SK-N-SH (cell line): ENCODE results near the gene PSG1. TPM values are rescaled to one million over a fixed set of nuclear protein-coding genes. Genes with fewer than 3 reads are reported as not detected.

Experiments used
- CTCF ChIA-PET: fragments of 300-600, 350-600 bp; formaldehyde crosslinking; extraction: SDS; loops from one replicate; lab custom pipeline; 2021; lab: Yijun Ruan, JAX
- POLR2A ChIA-PET: fragments of 350-600 bp; sonication (Branson Sonifier 250); formaldehyde crosslinking; extraction: SDS; loops from one replicate; lab custom pipeline; 2020; ENCODE audit warnings: antibody characterized with exemption, inconsistent platforms; lab: Yijun Ruan, JAX
- DNase-seq: peaks from one replicate; pipeline ENCODE4 v3.0.0; 2012
- H2AFZ ChIP-seq: fragments of 200-600 bp; sonication (generic); 2 replicates; pipeline ENCODE4 v1.8.1; 2016; ENCODE audit warnings: antibody characterized with exemption, mild to moderate bottlenecking, low read depth
- H3F3A ChIP-seq: fragments of 200-600 bp; sonication (generic); replicated peaks from 2 replicates; pipeline ENCODE3; 2016; ENCODE audit warnings: antibody characterized with exemption, mild to moderate bottlenecking; ENCODE audit not compliant: insufficient read depth
- H3K27ac ChIP-seq, 2 experiments: fragments of 200-500 bp in 1 of 2; fragments of 200-600 bp in 1 of 2; sonication (Bioruptor generic) in 1 of 2; sonication (generic), shearing (Covaris generic) in 1 of 2; 2 replicates each; pipeline versions ENCODE4 v1.5.1 to v1.6.1; 2014 to 2016; ENCODE audit warnings: low read depth in 2 of 2, inconsistent platforms in 1 of 2, low read length in 1 of 2, mild to moderate bottlenecking in 1 of 2, mixed read lengths in 1 of 2
- H3K27me3 ChIP-seq: fragments of 200-600 bp; sonication (generic), shearing (Covaris generic); 2 replicates; pipeline ENCODE4 v1.6.1; 2016; ENCODE audit warnings: mixed run types; ENCODE audit not compliant: insufficient read depth
- H3K36me3 ChIP-seq, 2 experiments: fragments of 200-500 bp in 1 of 2; fragments of 200-600 bp in 1 of 2; sonication (Bioruptor generic) in 1 of 2; sonication (generic) in 1 of 2; replicated peaks in 1 of 2; 2 replicates each; pipeline versions ENCODE3 to v1.5.1; 2014 to 2016; ENCODE audit warnings: low read length in 1 of 2, mild to moderate bottlenecking in 1 of 2; ENCODE audit not compliant: insufficient read depth in 2 of 2, control insufficient read depth in 1 of 2
- H3K4me1 ChIP-seq, 2 experiments: fragments of 200-500 bp in 1 of 2; fragments of 200-600 bp in 1 of 2; sonication (Bioruptor generic) in 1 of 2; sonication (generic), shearing (Covaris generic) in 1 of 2; 2 replicates each; pipeline versions ENCODE4 v1.5.1 to v1.6.1; 2014 to 2016; ENCODE audit warnings: low read depth in 1 of 2, low read length in 1 of 2, mixed run types in 1 of 2; ENCODE audit not compliant: insufficient read depth in 2 of 2, control insufficient read depth in 1 of 2
- H3K4me2 ChIP-seq: fragments of 200-600 bp; sonication (generic), shearing (Covaris generic); 2 replicates; pipeline ENCODE4 v1.6.1; 2017; ENCODE audit warnings: mixed run types
- H3K4me3 ChIP-seq, 2 experiments: fragments of 200-500 bp in 1 of 2; fragments of 200-600 bp in 1 of 2; sonication (Bioruptor generic) in 1 of 2; sonication (generic), shearing (Covaris generic) in 1 of 2; 2 replicates each; pipeline versions ENCODE4 v1.5.1 to v1.8.1; 2014 to 2016; ENCODE audit warnings: low read depth in 2 of 2, inconsistent platforms in 1 of 2, low read length in 1 of 2, mild to moderate bottlenecking in 1 of 2, mixed read lengths in 1 of 2, moderate library complexity in 1 of 2
- H3K79me2 ChIP-seq: fragments of 200-600 bp; sonication (generic); 2 replicates; pipeline ENCODE4 v1.8.1; 2017; ENCODE audit warnings: mild to moderate bottlenecking; ENCODE audit not compliant: insufficient read depth
- H3K9ac ChIP-seq: fragments of 200-600 bp; sonication (generic); 2 replicates; pipeline ENCODE4 v1.6.1; 2017; ENCODE audit warnings: mixed run types
- H3K9me2 ChIP-seq: fragments of 200-600 bp; sonication (generic); 2 replicates; pipeline ENCODE4 v1.6.1; 2017; ENCODE audit warnings: mixed run types
- H3K9me3 ChIP-seq: fragments of 200-600 bp; sonication (generic); 2 replicates; pipeline ENCODE4 v1.6.1; 2017; ENCODE audit warnings: mixed run types, mild to moderate bottlenecking, moderate library complexity
- H4K20me1 ChIP-seq: fragments of 200-600 bp; sonication (generic); 2 replicates; pipeline ENCODE4 v1.6.1; 2017; ENCODE audit warnings: mild to moderate bottlenecking, mixed run types; ENCODE audit not compliant: insufficient read depth
- CHD2 ChIP-seq: fragments of 150-350 bp; IDR thresholded peaks from 2 replicates; pipeline ENCODE4 v1.6.1; 2018; ENCODE audit warnings: low read length; ENCODE audit not compliant: partially characterized antibody
- CTCF ChIP-seq: fragments of 200-600 bp; sonication (generic); IDR thresholded peaks from 2 replicates; pipeline ENCODE4 v1.6.1; 2017; ENCODE audit warnings: antibody characterized with exemption, mild to moderate bottlenecking, moderate library complexity
- EP300 ChIP-seq, 2 experiments: IDR thresholded peaks; 2 replicates each; pipeline versions ENCODE4 v1.4.0 to v1.6.1; 2012; ENCODE audit warnings: borderline replicate concordance in 1 of 2, low read depth in 1 of 2, low read length in 1 of 2
- GATA2 ChIP-seq: sonication (generic); formaldehyde crosslinking; IDR thresholded peaks from 2 replicates; pipeline ENCODE4 v1.5.0; 2020; ENCODE audit warnings: mild to moderate bottlenecking, missing genetic modification reagents
- IRF3 ChIP-seq: fragments of 150-350 bp; IDR thresholded peaks from 2 replicates; pipeline ENCODE4 v1.6.1; 2016; ENCODE audit warnings: mild to moderate bottlenecking, low read depth, low read length
- JUND ChIP-seq: IDR thresholded peaks from 2 replicates; pipeline ENCODE4 v1.4.0; 2012
- MXI1 ChIP-seq: IDR thresholded peaks from 2 replicates; pipeline ENCODE4 v1.6.1; 2012; ENCODE audit warnings: mild to moderate bottlenecking, low read depth, low read length, improper control_type of control experiment
- NFIC ChIP-seq: IDR thresholded peaks from 2 replicates; pipeline ENCODE4 v1.4.0; 2012; ENCODE audit warnings: borderline replicate concordance
- NRF1 ChIP-seq: IDR thresholded peaks from 2 replicates; pipeline ENCODE4 v1.6.1; 2012; ENCODE audit warnings: low read depth, mild to moderate bottlenecking, low read length
- RAD21 ChIP-seq: IDR thresholded peaks from 2 replicates; pipeline ENCODE4 v1.6.1; 2012; ENCODE audit warnings: mild to moderate bottlenecking, low read length
- RCOR1 ChIP-seq: fragments of 150-350 bp; IDR thresholded peaks from 2 replicates; pipeline ENCODE4 v1.6.1; 2017; ENCODE audit warnings: antibody characterized with exemption, low read length
- SIN3A ChIP-seq: IDR thresholded peaks from 2 replicates; pipeline ENCODE4 v1.6.1; 2012; ENCODE audit warnings: low read depth, mild to moderate bottlenecking, low read length, moderate library complexity, borderline replicate concordance
- TCF12 ChIP-seq: IDR thresholded peaks from 2 replicates; pipeline ENCODE4 v1.4.0; 2012
- USF1 ChIP-seq: IDR thresholded peaks from 2 replicates; pipeline ENCODE4 v1.4.0; 2012; ENCODE audit warnings: low read depth, borderline replicate concordance
- WGBS: methylation state at CpG from one replicate; pipeline ENCODE4 v1.1.6; 2017; ENCODE audit warnings: low lambda C conversion rate; 5-methylcytosine and 5-hydroxymethylcytosine counted together
- polyA plus RNA-seq, 3 experiments: library from polyadenylated mRNA; depleted of rRNA; stranded (reverse); fragments of >200 nt; gene quantifications; 2 replicates each; pipeline ENCODE4 v1.2.3, GENCODE V29; 2012
- TF ChIP-seq, protein P1 (sequence below): IDR thresholded peaks from 2 replicates; pipeline ENCODE4 v1.4.0; 2012; ENCODE audit warnings: low read depth

Gene PSG1
- polyA plus RNA-seq, 1 of the 3 experiments (the other 2 are of a cell fraction), result 0.18 TPM

GRCh38 chr19:42872608-42873007 is 6.9 kb downstream of the PSG1 start:
- ChIA-PET POLR2A (no interaction called here), CTCF (no interaction called here)
- Histone ChIP-seq H2AFZ (no peak overlapping the region), H3F3A (peaks cover 20% of the 10 kb centered on the region), H3K4me2 (no peak overlapping the region), H3K4me3 (no peak overlapping the region), H3K9me2 (no peaks in the 10 kb centered on the region), H3K36me3 (no peaks in the 10 kb centered on the region), H3K27ac (no peak overlapping the region), H3K9me3 (no peaks in the 10 kb centered on the region), H3K27me3 (no peaks in the 10 kb centered on the region), H3K4me1 (peaks cover 0 to 18% of the 10 kb centered on the region in 2 experiments; a peak in 1 of 4 replicates), H3K9ac (no peak overlapping the region), H4K20me1 (no peaks in the 10 kb centered on the region), H3K79me2 (no peaks in the 10 kb centered on the region)
- TF ChIP-seq IRF3, result no peak
- TF ChIP-seq CTCF, result peak; percentile 9; the same call in 1 of the 2 replicates
- DNase-seq, result no peak
- WGBS, result 61% methylated on average over 3 of the region's 3 CpGs

DNA sequence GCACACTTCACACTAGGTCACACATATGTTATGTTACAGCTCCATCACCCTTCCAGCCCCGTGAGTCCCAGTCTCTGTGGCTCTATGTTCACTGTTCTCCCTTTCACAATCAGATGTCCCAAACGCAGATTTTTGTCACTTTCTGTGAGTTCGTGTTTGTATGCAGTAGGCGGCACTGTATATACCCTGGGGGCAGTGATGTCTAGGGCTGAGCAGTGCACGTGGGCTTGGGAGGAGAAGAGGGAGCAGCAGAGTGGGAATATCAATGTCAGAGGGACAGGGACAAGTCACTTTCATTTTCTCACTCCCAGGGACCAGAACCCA is 22.0 kb downstream of the PSG1 start:
- no peaks in the 10 kb centered on the region for H3K9me3 ChIP-seq
- H3F3A ChIP-seq, result peaks cover under 1% of the 10 kb centered on the region
- H3K9ac ChIP-seq, result no peak overlapping the region
- no peaks in the 10 kb centered on the region for H3K9me2 ChIP-seq
- TF ChIP-seq GATA2 (CRISPR knock-in tag) (no peak), NFIC (no peak), EP300 (IDR thresholded peaks at IDR 0.05; ENCODE audit: borderline replicate concordance in 1 of 2, low read depth in 1 of 2, low read length in 1 of 2) (no peak), MXI1 (no peak), NRF1 (no peak), SIN3A (no peak), JUND (no peak), RCOR1 (no peak), CTCF (no peak), TCF12 (no peak), USF1 (no peak), CHD2 (no peak), RAD21 (no peak)
- TF ChIP-seq, protein P1, sequence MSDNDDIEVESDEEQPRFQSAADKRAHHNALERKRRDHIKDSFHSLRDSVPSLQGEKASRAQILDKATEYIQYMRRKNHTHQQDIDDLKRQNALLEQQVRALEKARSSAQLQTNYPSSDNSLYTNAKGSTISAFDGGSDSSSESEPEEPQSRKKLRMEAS, result no peak
- WGBS, result 45% methylated on average over 5 of the region's 5 CpGs
- ChIA-PET CTCF (no interaction called here), POLR2A (no interaction called here)
- no peaks in the 10 kb centered on the region for H3K79me2 ChIP-seq
- no peaks in the 10 kb centered on the region for H4K20me1 ChIP-seq
- H3K4me1 ChIP-seq, result 0 out of 4 replicates have a peak, but pooled peaks cover 0 to 7% of the 10 kb centered on the region in 2 experiments
- no peak overlapping the region for H3K4me2 ChIP-seq
- DNase-seq, result no peak
- H3K36me3 ChIP-seq, result no peaks in the 10 kb centered on the region
- no peak overlapping the region for H3K4me3 ChIP-seq
- H2AFZ ChIP-seq, result no peak overlapping the region
- H3K27ac ChIP-seq, result no peak overlapping the region
- H3K27me3 ChIP-seq, result no peaks in the 10 kb centered on the region
